Esophagus (tissue), 2 donors: ENCODE results near the gene HHATL. TPM values are rescaled to one million over a fixed set of nuclear protein-coding genes. Genes with fewer than 3 reads are reported as not detected.
"Not testable (repeated sequence)": the region's sequence is repeated elsewhere in the genome, so short reads cannot be mapped to it uniquely, and the experiment has no call there.

Source experiments
- H3K27ac ChIP-seq, 2 donors: one replicate each; pipeline ENCODE4 v1.5.1; 2013; ENCODE audit warnings: low read depth in 2 of 2, mild to moderate bottlenecking in 2 of 2, inconsistent platforms in 1 of 2, low read length in 1 of 2, moderate library complexity in 1 of 2
- H3K27me3 ChIP-seq, 2 donors: one replicate each; pipeline ENCODE4 v1.6.1; 2013; ENCODE audit warnings: low read length in 2 of 2, control low read depth in 1 of 2, mild to moderate bottlenecking in 1 of 2; ENCODE audit not compliant: insufficient read depth in 2 of 2, control insufficient read depth in 1 of 2
- H3K36me3 ChIP-seq, 2 donors: one replicate each; pipeline ENCODE4 v1.6.1; 2013; ENCODE audit warnings: low read length in 1 of 2; ENCODE audit not compliant: control insufficient read depth in 2 of 2, insufficient read depth in 2 of 2
- H3K4me1 ChIP-seq, 2 donors: one replicate each; pipeline ENCODE4 v1.6.1; 2013; ENCODE audit warnings: low read length in 1 of 2; ENCODE audit not compliant: control insufficient read depth in 2 of 2, insufficient read depth in 2 of 2
- H3K4me3 ChIP-seq, 2 donors: one replicate each; pipeline ENCODE4 v1.5.1; 2013; ENCODE audit warnings: low read length in 2 of 2, mild to moderate bottlenecking in 2 of 2, low read depth in 1 of 2, moderate library complexity in 1 of 2
- H3K9me3 ChIP-seq, 2 donors: one replicate each; pipeline ENCODE4 v1.6.1; 2013; ENCODE audit warnings: mild to moderate bottlenecking in 2 of 2, low read depth in 1 of 2, low read length in 1 of 2, moderate library complexity in 1 of 2; ENCODE audit not compliant: control insufficient read depth in 2 of 2, insufficient read depth in 1 of 2
- WGBS, 2 donors: extraction: QIAGEN DNeasy Blood & Tissue Kit; methylation state at CpG; one replicate each; pipeline ENCODE4 v1.1.7; 2013; 5-methylcytosine and 5-hydroxymethylcytosine counted together
- polyA plus RNA-seq, 2 donors: library from polyadenylated mRNA; stranded (reverse); fragments of 200-250 nt; gene quantifications; one replicate each; pipeline ENCODE4 v1.2.3, GENCODE V29; 2013
- donor health status: healthy with polysubstance abuse.
- donor health status: Bipolar disorder and iron deficiency.

Gene HHATL
- polyA plus RNA-seq, 2 donors: 0.12 to 0.41 TPM

DNA sequence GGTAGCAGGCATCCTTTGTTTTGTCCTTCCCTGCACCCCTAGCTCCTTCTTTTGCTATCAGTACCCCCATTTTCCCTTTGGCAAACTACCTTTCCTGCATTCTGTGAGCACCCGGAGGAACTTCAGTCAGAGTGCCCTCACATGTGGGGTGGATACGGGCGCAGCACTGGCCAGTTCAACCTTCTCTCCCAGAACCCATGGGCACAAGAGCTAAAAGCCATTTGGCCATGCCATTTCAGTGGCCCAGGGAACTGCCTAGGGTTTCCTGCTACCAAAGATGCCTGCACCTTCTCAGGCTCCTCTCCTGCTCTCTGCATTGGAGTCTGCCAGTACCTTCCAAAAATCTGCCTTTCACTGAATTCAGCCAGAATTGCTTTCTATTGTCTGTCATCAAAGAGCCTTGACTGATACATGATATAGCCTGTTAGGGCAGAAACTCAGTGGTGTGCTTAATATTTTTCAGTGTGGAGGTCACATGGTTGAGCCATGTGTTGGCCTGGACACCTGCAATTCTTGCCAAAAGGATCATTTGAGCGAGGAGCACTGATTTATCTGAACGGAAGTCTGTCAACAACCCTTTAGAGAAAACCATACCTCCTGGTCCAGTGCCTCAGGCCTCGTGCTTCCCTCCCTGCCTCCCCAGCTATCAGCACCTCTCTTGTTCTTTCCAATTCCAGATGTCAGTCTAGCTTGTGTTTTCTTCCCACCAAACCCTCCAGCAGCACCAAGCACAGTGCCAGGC lies 27.0 kb upstream of the HHATL start:
- no peaks in the 10 kb centered on the region for H3K27me3 ChIP-seq
- H3K4me1 ChIP-seq: peaks cover 0 to 4% of the 10 kb centered on the region in 2 donors
- H3K4me3 ChIP-seq: no peak overlapping the region
- H3K9me3 ChIP-seq: no peaks in the 10 kb centered on the region
- no peaks in the 10 kb centered on the region for H3K36me3 ChIP-seq
- H3K27ac ChIP-seq: no peak overlapping the region
- 48 to 53% methylated on average over 6 of the region's 6 CpGs for WGBS, 2 donors

DNA sequence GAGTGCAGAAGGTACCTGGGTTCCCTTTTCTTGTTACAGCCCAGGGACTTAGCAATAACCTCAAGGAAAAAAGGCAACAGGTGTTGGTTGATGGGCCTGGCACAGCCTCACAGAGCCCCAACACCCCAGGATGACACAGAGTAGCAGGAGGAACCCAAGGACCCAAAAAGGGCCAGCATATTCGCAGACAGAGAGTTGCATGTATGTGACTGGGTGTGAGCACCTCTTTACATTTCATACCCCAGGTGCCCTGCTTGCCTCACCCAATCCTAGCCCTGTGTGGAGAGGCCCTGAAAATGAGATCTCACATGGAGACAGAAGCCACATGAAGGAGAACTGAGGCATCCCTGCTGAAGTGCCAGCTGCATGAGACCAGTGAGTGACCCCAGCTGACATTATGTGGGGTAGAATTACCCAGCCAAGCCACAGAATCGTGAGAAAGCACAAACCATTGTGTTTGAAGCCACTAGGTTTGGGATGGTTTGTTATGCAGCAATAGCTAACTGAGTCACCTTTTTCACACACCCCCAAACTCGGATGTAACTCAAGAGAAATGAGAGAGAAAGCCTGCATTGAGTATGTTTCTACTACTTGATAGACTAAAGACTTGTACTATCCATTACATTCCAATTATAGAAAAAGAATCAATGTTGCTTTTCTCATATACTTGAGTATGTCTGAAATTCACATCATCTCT lies 26.2 kb upstream of the HHATL start:
- WGBS, 2 donors: 87 to 90% methylated on average over 3 of the region's 3 CpGs
- Histone ChIP-seq H3K27ac (no peak overlapping the region), H3K4me1 (peaks cover 0 to 4% of the 10 kb centered on the region in 2 donors), H3K4me3 (no peak overlapping the region), H3K9me3 (no peaks in the 10 kb centered on the region), H3K36me3 (no peaks in the 10 kb centered on the region), H3K27me3 (no peaks in the 10 kb centered on the region)

- Histone ChIP-seq H3K27ac (no peak overlapping the region), H3K4me3 (no peak overlapping the region), H3K9me3 (no peaks in the 10 kb centered on the region), H3K36me3 (no peaks in the 10 kb centered on the region), H3K27me3 (no peaks in the 10 kb centered on the region), H3K4me1 (peaks cover 0 to 4% of the 10 kb centered on the region in 2 donors)
- WGBS, 2 donors: 50 to 54% methylated on average over 3 of the region's 3 CpGs
These were observed 25.5 kb upstream of the HHATL start for GRCh38 chr3:42728056-42728455.

DNA sequence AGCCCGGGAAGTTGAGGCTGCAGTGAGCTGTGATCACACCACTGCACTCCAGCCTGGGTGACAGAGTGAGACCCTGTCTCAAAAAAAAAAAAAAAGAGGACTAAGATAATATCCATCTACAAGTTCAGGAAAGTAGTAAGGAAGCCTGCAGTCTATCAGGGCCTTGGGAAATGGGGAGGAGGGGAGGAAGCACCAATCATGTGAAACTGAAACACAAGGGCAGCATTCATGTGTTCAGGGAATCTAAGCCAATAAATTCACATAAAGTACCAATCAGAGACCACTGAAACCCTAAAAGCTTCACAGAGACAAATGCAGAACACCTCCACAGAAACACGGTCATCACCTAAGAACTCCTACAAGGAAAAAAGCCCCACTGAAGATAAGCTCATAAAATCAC lies 22.9 kb upstream of the HHATL start:
- Histone ChIP-seq H3K4me3 (no peak overlapping the region), H3K27ac (no peak overlapping the region), H3K4me1 (no peaks in the 10 kb centered on the region), H3K36me3 (no peaks in the 10 kb centered on the region), H3K27me3 (no peaks in the 10 kb centered on the region), H3K9me3 (no peaks in the 10 kb centered on the region)
- 88 to 89% methylated on average over 2 of the region's 2 CpGs for WGBS, 2 donors

DNA sequence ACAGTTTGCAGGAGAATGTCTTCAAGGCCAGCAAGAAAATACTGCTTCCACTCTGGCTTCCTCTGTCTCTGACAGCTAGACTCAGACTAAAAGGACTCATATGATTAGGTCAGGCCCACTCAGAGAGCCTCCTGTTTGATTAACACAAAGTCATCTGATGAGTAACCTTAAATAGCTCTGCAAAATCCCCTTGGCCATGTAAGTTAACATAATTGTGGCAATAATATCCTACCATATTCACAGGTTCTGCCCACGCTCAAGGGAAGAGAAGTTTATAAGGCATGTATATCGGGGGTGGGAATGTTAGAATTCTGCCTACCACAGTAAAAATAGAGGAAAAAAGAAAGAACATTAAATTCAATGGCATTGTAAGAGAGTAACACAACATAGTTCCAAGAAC lies 20.6 kb upstream of the HHATL start:
- 94 to 96% methylated on average over 2 of the region's 2 CpGs for WGBS, 2 donors
- no peaks in the 10 kb centered on the region for H3K27me3 ChIP-seq
- no peaks in the 10 kb centered on the region for H3K36me3 ChIP-seq
- no peak overlapping the region for H3K4me3 ChIP-seq
- no peak overlapping the region for H3K27ac ChIP-seq
- H3K9me3 ChIP-seq: no peaks in the 10 kb centered on the region
- H3K4me1 ChIP-seq: no peaks in the 10 kb centered on the region

DNA sequence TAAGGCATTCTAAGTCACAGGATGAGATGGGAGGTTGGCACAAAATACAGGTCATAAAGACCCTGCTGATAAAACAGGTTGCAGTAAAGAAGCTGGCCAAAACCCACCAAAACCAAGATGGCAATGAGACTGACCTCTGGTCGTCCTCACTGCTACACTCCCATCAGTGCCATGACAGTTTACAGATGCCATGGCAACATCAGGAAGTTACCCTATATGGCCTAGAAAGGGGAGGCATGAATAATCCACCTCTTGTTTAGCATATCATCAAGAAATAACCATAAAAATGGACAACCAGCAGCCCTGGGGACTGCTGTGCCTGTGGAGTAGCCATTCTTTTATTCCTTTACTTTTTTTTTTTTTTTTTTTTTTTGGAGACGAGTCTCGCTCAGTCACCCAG lies 19.8 kb upstream of the HHATL start:
- not testable (repeated sequence) for H3K4me3 ChIP-seq, H3K36me3 ChIP-seq, H3K9me3 ChIP-seq, H3K27ac ChIP-seq, H3K27me3 ChIP-seq, H3K4me1 ChIP-seq
- 77 to 94% methylated on average over 3 of the region's 3 CpGs for WGBS, 2 donors

GRCh38 chr3:42721690-42722089 lies 19.1 kb upstream of the HHATL start:
- Histone ChIP-seq H3K36me3 (no peaks in the 10 kb centered on the region), H3K27ac (no peak overlapping the region), H3K4me3 (no peak overlapping the region), H3K4me1 (no peaks in the 10 kb centered on the region), H3K9me3 (no peaks in the 10 kb centered on the region), H3K27me3 (no peaks in the 10 kb centered on the region)
- WGBS, 2 donors: 33 to 45% methylated on average over 1 of the region's 1 CpG

DNA sequence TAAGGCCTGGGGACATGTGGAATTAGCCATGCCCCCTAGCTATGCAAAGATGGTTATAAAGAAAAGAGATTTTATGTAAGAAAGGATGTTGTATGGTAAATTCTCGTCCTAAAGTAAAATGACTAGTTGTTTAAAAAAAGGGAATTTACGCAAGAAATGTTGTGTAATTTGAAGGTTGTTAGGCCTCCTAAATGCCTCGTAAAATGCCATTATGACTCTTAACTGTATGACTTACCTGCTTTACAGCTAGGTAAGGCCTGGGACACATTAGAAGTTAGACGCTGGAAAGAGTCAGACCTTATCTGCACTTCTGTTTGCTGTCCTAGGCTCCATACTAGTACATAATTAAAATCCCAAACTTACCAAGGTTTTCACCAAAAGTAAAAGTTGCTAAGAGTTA lies 17.5 kb upstream of the HHATL start:
- Histone ChIP-seq H3K4me1 (no peaks in the 10 kb centered on the region), H3K9me3 (no peaks in the 10 kb centered on the region), H3K27ac (no peak overlapping the region), H3K4me3 (no peak overlapping the region), H3K27me3 (no peaks in the 10 kb centered on the region), H3K36me3 (no peaks in the 10 kb centered on the region)
- WGBS, 2 donors: 85 to 86% methylated on average over 4 of the region's 4 CpGs

- 39 to 57% methylated on average over 6 of the region's 6 CpGs for WGBS, 2 donors
- no peak overlapping the region for H3K27ac ChIP-seq
- H3K27me3 ChIP-seq: no peaks in the 10 kb centered on the region
- H3K4me1 ChIP-seq: no peaks in the 10 kb centered on the region
- no peaks in the 10 kb centered on the region for H3K9me3 ChIP-seq
- H3K4me3 ChIP-seq: no peak overlapping the region
- no peaks in the 10 kb centered on the region for H3K36me3 ChIP-seq
These were observed 16.4 kb upstream of the HHATL start for GRCh38 chr3:42719002-42719401.

DNA sequence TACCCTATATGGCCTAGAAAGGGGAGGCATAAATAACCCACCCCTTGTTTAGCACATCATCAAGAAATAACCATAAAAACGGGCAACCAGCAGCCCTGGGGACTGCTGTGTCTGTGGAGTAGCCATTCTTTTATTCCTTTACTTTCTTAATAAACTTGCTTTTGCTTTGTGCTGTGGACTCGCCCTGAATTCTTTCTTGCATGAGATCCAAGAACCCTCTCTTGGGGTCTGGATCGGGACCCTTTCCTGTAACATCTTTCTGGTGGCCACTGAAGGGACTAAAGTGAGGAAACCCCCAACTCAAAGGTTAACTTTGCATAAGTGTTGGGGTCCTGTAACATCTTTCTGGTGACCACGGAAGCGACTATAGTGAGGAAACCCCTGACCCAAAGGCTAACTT lies 15.7 kb upstream of the HHATL start:
- Histone ChIP-seq H3K27ac (no peak overlapping the region), H3K4me3 (no peak overlapping the region), H3K9me3 (no peaks in the 10 kb centered on the region), H3K4me1 (no peaks in the 10 kb centered on the region), H3K36me3 (no peaks in the 10 kb centered on the region), H3K27me3 (no peaks in the 10 kb centered on the region)
- WGBS, 2 donors: 79 to 85% methylated on average over 5 of the region's 5 CpGs
